Progenitor cell of endocrine pancreas (in vitro differentiated cells): Measurements from ENCODE around the gene TENT4A. TPM values are rescaled to one million over a fixed set of nuclear protein-coding genes. Genes with fewer than 3 reads are reported as not detected.

Experiments used
- DNase-seq: peaks from one replicate; pipeline ENCODE4 v3.0.0; 2021; ENCODE audit warnings: low spot score; ENCODE audit not compliant: unreplicated experiment
- H3K27ac Mint-ChIP-seq: 2 replicates; pipeline ENCODE4 v1.8.0; 2021; ENCODE audit warnings: mild to moderate bottlenecking, moderate library complexity, mixed read lengths
- H3K27me3 Mint-ChIP-seq: 2 replicates; pipeline ENCODE4 v1.8.0; 2021; ENCODE audit warnings: mixed read lengths
- H3K36me3 Mint-ChIP-seq: 2 replicates; pipeline ENCODE4 v1.8.0; 2022; ENCODE audit warnings: mixed read lengths; ENCODE audit not compliant: insufficient read depth
- H3K4me1 Mint-ChIP-seq: 2 replicates; pipeline ENCODE4 v1.8.0; 2021; ENCODE audit warnings: low read depth, mixed read lengths
- H3K4me3 Mint-ChIP-seq: 2 replicates; pipeline ENCODE4 v1.8.0; 2021; ENCODE audit warnings: low read depth, mild to moderate bottlenecking, moderate library complexity, mixed read lengths
- H3K9me3 Mint-ChIP-seq: 2 replicates; pipeline ENCODE4 v1.8.0; 2021; ENCODE audit warnings: low read depth, mixed read lengths
- CTCF ChIP-seq: fragments of 200-600 bp; sonication (generic); IDR thresholded peaks from one replicate; pipeline ENCODE4 v1.5.0; 2021; ENCODE audit warnings: antibody characterized with exemption, mild to moderate bottlenecking; ENCODE audit not compliant: unreplicated experiment
- total RNA-seq: library from RNA; stranded (reverse); gene quantifications from 2 replicates; pipeline ENCODE4 v1.2.1, GENCODE V29; 2021

TENT4A gene
- total RNA-seq, 1 donor from 2014 or later: 30.0 TPM

- no peak for TF ChIP-seq CTCF
- Mint-ChIP-seq H3K27me3 (peaks cover 29% of the 10 kb centered on the region), H3K27ac (no peak overlapping the region), H3K4me1 (no peaks in the 10 kb centered on the region), H3K36me3 (no peaks in the 10 kb centered on the region), H3K4me3 (no peak overlapping the region), H3K9me3 (no peaks in the 10 kb centered on the region)
- DNase-seq: no peak
Observed at GRCh38 chr5:6792911-6793471, 79.8 kb downstream of the TENT4A start.

GRCh38 chr5:6801236-6801635 lies 88.0 kb downstream of the TENT4A start:
- H3K27ac Mint-ChIP-seq: no peak overlapping the region
- no peaks in the 10 kb centered on the region for H3K4me1 Mint-ChIP-seq
- DNase-seq: no peak
- H3K4me3 Mint-ChIP-seq: no peak overlapping the region
- peaks cover 4% of the 10 kb centered on the region for H3K9me3 Mint-ChIP-seq
- H3K36me3 Mint-ChIP-seq: no peaks in the 10 kb centered on the region
- H3K27me3 Mint-ChIP-seq: peaks cover 3% of the 10 kb centered on the region
- no peak for TF ChIP-seq CTCF

GRCh38 chr5:6803981-6804550 lies 90.8 kb downstream of the TENT4A start:
- TF ChIP-seq CTCF: no peak

GRCh38 chr5:6804766-6805501 lies 91.7 kb downstream of the TENT4A start:
- Mint-ChIP-seq H3K9me3 (peaks cover 9% of the 10 kb centered on the region), H3K27me3 (no peaks in the 10 kb centered on the region), H3K36me3 (peaks cover 1% of the 10 kb centered on the region), H3K27ac (no peak overlapping the region), H3K4me1 (no peaks in the 10 kb centered on the region), H3K4me3 (no peak overlapping the region)
- DNase-seq: no peak
- no peak for TF ChIP-seq CTCF

More at GRCh38 chr5:6803981-6804550, 90.8 kb downstream of the TENT4A start:
- H3K9me3 Mint-ChIP-seq: peaks cover 9% of the 10 kb centered on the region
- H3K27ac Mint-ChIP-seq: no peak overlapping the region
- no peaks in the 10 kb centered on the region for H3K27me3 Mint-ChIP-seq
- H3K36me3 Mint-ChIP-seq: peaks cover 1% of the 10 kb centered on the region
- no peak overlapping the region for H3K4me3 Mint-ChIP-seq
- DNase-seq: no peak
- H3K4me1 Mint-ChIP-seq: no peaks in the 10 kb centered on the region

GRCh38 chr5:6805841-6806240 lies 92.6 kb downstream of the TENT4A start:
- Mint-ChIP-seq H3K36me3 (peaks cover 1% of the 10 kb centered on the region), H3K27me3 (no peaks in the 10 kb centered on the region), H3K27ac (no peak overlapping the region), H3K4me3 (no peak overlapping the region), H3K4me1 (no peaks in the 10 kb centered on the region), H3K9me3 (peaks cover 9% of the 10 kb centered on the region)
- no peak for DNase-seq
- TF ChIP-seq CTCF: no peak

Other genes starting within 250 kb of the TENT4A start
- 61.3 and 67.5 TPM in 2 replicates for gene NSUN2, start 80.4 kb upstream of the TENT4A start, total RNA-seq
- gene SRD5A1, start 80.0 kb upstream of the TENT4A start, total RNA-seq: 22.2 and 24.8 TPM in 2 replicates